Measurements from ENCODE around the gene ATP2A1. TPM values are rescaled to one million over a fixed set of nuclear protein-coding genes. Genes with fewer than 3 reads are reported as not detected.
A peak's percentile ranks its signal among the peaks of the same experiment; 100 is the strongest.

The ATP2A1 gene
- total and polyA plus RNA-seq, 2 of the 13 experiments (the other 11 are each of a cell fraction or from before 2014, with no cell fraction given): 3.2 to 12.5 TPM

DNA sequence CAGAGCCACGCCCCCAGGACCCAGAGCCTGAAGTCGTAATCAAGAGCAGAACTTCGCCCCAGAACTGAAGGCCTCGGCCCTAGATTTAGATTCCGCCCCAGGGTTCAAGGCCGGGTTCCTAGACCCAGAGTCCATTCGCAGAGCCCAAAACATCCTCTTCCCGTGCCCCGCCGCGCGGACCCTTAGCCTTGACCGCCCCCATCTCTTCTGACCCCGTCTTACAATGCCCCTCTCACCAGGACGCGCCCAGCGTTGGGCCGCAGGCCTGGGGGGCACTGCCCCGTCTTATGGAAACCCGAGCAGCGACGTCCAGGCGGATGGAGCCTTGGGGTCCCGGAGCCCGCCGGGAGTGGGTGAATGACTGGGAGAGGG, 58.5 kb downstream of the ATP2A1 start (continued):
- TF ChIP-seq NFE2L2 (IDR thresholded peaks at IDR 0.05; ENCODE audit: low read length) (no peak), KIAA2018 (CRISPR knock-in tag; IDR thresholded peaks at IDR 0.05; ENCODE audit: borderline replicate concordance) (no peak), ZNF780A (CRISPR knock-in tag; IDR thresholded peaks at IDR 0.05) (no peak), TCF12 (IDR thresholded peaks at IDR 0.05) (no peak), TCF12 (CRISPR knock-in tag; IDR thresholded peaks at IDR 0.05) (no peak), ZNF709 (CRISPR knock-in tag; IDR thresholded peaks at IDR 0.05) (no peak), ZNF572 (CRISPR knock-in tag; IDR thresholded peaks at IDR 0.05) (0 out of 2 replicates have a peak, but pooled peaks have one; percentile 24), MED8 (CRISPR knock-in tag; IDR thresholded peaks at IDR 0.05; ENCODE audit: insufficient replicate concordance) (peak; percentile 30), ZNF234 (CRISPR knock-in tag; conservative IDR thresholded peaks at IDR 0.05) (no peak), ZNF550 (CRISPR knock-in tag; IDR thresholded peaks at IDR 0.05; ENCODE audit: borderline replicate concordance) (no peak), ZNF276 (CRISPR knock-in tag; IDR thresholded peaks at IDR 0.05; ENCODE audit: low read depth) (0 out of 2 replicates have a peak, but pooled peaks have one; percentile 17), ZMYM3 (CRISPR knock-in tag; IDR thresholded peaks at IDR 0.05) (no peak), MYNN (CRISPR knock-in tag; IDR thresholded peaks at IDR 0.05; ENCODE audit: low read depth) (no peak), NR3C1 (CRISPR knock-in tag; IDR thresholded peaks at IDR 0.05) (no peak), XRCC5 (optimal IDR thresholded peaks at IDR 0.05; ENCODE audit: low read length) (no peak), FOXC1 (CRISPR knock-in tag; IDR thresholded peaks at IDR 0.05; ENCODE audit: borderline replicate concordance) (no peak), MTA3 (CRISPR knock-in tag; IDR thresholded peaks at IDR 0.05) (no peak)
- TF ChIP-seq, protein P1, sequence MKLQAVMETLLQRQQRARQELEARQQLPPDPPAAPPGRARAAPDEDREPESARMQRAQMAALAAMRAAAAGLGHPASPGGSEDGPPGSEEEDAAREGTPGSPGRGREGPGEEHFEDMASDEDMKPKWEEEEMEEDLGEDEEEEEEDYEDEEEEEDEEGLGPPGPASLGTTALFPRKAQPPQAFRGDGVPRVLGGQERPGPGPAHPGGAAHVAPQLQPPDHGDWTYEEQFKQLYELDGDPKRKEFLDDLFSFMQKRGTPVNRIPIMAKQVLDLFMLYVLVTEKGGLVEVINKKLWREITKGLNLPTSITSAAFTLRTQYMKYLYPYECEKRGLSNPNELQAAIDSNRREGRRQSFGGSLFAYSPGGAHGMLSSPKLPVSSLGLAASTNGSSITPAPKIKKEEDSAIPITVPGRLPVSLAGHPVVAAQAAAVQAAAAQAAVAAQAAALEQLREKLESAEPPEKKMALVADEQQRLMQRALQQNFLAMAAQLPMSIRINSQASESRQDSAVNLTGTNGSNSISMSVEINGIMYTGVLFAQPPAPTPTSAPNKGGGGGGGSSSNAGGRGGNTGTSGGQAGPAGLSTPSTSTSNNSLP (IDR thresholded peaks at IDR 0.05; ENCODE audit: low read depth, low read length): no peak
- TF ChIP-seq, protein P2, sequence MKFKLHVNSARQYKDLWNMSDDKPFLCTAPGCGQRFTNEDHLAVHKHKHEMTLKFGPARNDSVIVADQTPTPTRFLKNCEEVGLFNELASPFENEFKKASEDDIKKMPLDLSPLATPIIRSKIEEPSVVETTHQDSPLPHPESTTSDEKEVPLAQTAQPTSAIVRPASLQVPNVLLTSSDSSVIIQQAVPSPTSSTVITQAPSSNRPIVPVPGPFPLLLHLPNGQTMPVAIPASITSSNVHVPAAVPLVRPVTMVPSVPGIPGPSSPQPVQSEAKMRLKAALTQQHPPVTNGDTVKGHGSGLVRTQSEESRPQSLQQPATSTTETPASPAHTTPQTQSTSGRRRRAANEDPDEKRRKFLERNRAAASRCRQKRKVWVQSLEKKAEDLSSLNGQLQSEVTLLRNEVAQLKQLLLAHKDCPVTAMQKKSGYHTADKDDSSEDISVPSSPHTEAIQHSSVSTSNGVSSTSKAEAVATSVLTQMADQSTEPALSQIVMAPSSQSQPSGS (CRISPR knock-in tag; IDR thresholded peaks at IDR 0.05): no peak

Measured in HepG2 (cell line).